BLaER1 treated with 17β-estradiol and CSF1 and Interleukin-3, amounts not matched to agents 10 nM and 100 nM (cell line): Measurements from ENCODE around the gene OR1N2.
A peak's percentile ranks its signal among the peaks of the same experiment; 100 is the strongest.
"Not testable (repeated sequence)": the region's sequence is repeated elsewhere in the genome, so short reads cannot be mapped to it uniquely, and the experiment has no call there.

Source experiments
- H3K27ac ChIP-seq, 11 experiments: shearing (Covaris generic); formaldehyde crosslinking; 2 replicates each; pipeline ENCODE4 v1.8.1; 2022
- H3K27me3 ChIP-seq, 11 experiments: shearing (Covaris generic); formaldehyde crosslinking; 2 replicates each; pipeline ENCODE4 v1.8.1; 2022
- H3K36me3 ChIP-seq, 11 experiments: shearing (Covaris generic); formaldehyde crosslinking; 2 replicates each; pipeline ENCODE4 v1.8.1; 2022
- H3K4me1 ChIP-seq, 10 experiments: shearing (Covaris generic); formaldehyde crosslinking; 2 replicates each; pipeline ENCODE4 v1.8.1; 2022
- H3K4me2 ChIP-seq, 11 experiments: shearing (Covaris generic); formaldehyde crosslinking; 2 replicates each; pipeline ENCODE4 v1.8.1; 2022
- H3K4me3 ChIP-seq, 10 experiments: shearing (Covaris generic); formaldehyde crosslinking; 2 replicates each; pipeline ENCODE4 v1.8.1; 2022
- H3K9ac ChIP-seq, 11 experiments: shearing (Covaris generic); formaldehyde crosslinking; 2 replicates each; pipeline ENCODE4 v1.8.1; 2022
- H3K9me3 ChIP-seq, 11 experiments: shearing (Covaris generic); formaldehyde crosslinking; replicated peaks in 1 of 11; 2 replicates each; pipeline ENCODE4 v1.8.1; 2022
- H4K20me1 ChIP-seq, 11 experiments: shearing (Covaris generic); formaldehyde crosslinking; 2 replicates each; pipeline ENCODE4 v1.8.1; 2022
- Cebpa-rat ChIP-seq, 11 experiments: shearing (Covaris generic); IDR thresholded peaks; 2 replicates each; pipeline ENCODE4 v1.8.1; 2022

The OR1N2 gene

DNA sequence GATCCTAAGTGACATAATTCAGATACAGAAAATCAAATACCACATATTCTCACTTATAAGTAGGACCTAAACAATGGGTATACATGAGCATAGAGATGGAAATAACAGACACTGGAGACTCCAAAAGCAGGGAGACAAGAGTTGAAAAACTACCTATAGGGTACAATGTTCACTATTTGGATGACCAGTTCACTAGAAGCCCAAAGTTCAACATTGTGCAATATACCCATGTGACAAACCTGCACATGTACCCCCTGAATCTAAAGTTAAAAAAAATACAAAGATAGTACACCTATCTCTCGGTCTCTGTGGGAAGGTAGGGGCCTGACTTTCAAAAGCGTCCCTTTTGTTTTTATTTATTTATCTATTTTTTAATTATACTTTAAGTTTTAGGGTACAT is 14.2 kb upstream of the OR1N2 start:
- Histone ChIP-seq H4K20me1 (no peaks in the 10 kb centered on the region), H3K9me3 (peaks cover 0 to 7% (median 0%) of the 10 kb centered on the region in 11 experiments; a peak in 6 of 22 replicates), H3K4me1 (no peaks in the 10 kb centered on the region), H3K4me3 (no peak overlapping the region), H3K36me3 (no peaks in the 10 kb centered on the region), H3K27me3 (no peaks in the 10 kb centered on the region), H3K4me2 (no peak overlapping the region), H3K9ac (no peak overlapping the region), H3K27ac (no peak overlapping the region)
- TF ChIP-seq Cebpa-rat (IDR thresholded peaks at IDR 0.05), result 0 out of 22 replicates have a peak, but pooled peaks of 1 of the 11 experiments have one; percentile 12

- Histone ChIP-seq H3K9ac (no peak overlapping the region), H3K4me1 (no peaks in the 10 kb centered on the region), H3K4me3 (no peak overlapping the region), H3K9me3 (peaks cover 0 to 9% (median 0%) of the 10 kb centered on the region in 11 experiments; a peak in 1 of 22 replicates), H3K36me3 (no peaks in the 10 kb centered on the region), H3K4me2 (no peak overlapping the region), H3K27ac (no peak overlapping the region), H4K20me1 (no peaks in the 10 kb centered on the region), H3K27me3 (no peaks in the 10 kb centered on the region)
- no peak for TF ChIP-seq Cebpa-rat (IDR thresholded peaks at IDR 0.05)
Measured at GRCh38 chr9:122546196-122546595, 6.7 kb upstream of the OR1N2 start.

DNA sequence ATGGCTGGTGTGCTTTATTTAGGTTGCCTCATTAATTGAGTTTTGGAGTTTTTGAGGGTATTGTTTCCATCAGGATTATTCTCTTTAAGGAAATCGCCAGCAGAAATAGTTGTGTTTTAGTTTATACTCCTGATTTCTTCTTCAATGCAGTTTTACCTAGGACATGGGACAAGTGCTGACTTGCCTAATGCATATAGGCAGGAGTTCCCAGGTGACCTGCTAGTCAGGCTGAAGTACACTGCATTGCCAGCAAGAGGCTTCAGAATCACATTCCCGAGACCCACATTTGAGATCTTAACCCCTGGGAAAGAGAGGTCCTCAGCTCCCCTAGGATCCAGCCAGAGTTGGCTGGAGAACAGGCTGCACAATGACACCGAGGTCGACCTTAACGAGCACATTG is 1.5 kb upstream of the OR1N2 start:
- Histone ChIP-seq H3K4me3 (no peak overlapping the region), H3K9ac (no peak overlapping the region), H3K4me2 (no peak overlapping the region), H4K20me1 (no peaks in the 10 kb centered on the region), H3K27ac (no peak overlapping the region), H3K36me3 (no peaks in the 10 kb centered on the region), H3K4me1 (no peaks in the 10 kb centered on the region), H3K9me3 (peaks cover 0 to 9% (median 0%) of the 10 kb centered on the region in 11 experiments; a peak in 1 of 22 replicates), H3K27me3 (no peaks in the 10 kb centered on the region)
- TF ChIP-seq Cebpa-rat (IDR thresholded peaks at IDR 0.05), result no peak

GRCh38 chr9:122561446-122561845 is 8.5 kb downstream of the OR1N2 start:
- Histone ChIP-seq H3K9me3 (peaks cover 6 to 39% (median 15%) of the 10 kb centered on the region in 11 experiments; a peak in 14 of 22 replicates), H3K9ac (no peak overlapping the region), H3K4me1 (peaks cover 0 to 8% (median 6%) of the 10 kb centered on the region in 10 experiments; a peak in 10 of 20 replicates), H4K20me1 (no peaks in the 10 kb centered on the region), H3K4me2 (no peak overlapping the region), H3K27me3 (no peaks in the 10 kb centered on the region), H3K4me3 (no peak overlapping the region), H3K27ac (no peak overlapping the region), H3K36me3 (no peaks in the 10 kb centered on the region)
- no peak for TF ChIP-seq Cebpa-rat (IDR thresholded peaks at IDR 0.05)

DNA sequence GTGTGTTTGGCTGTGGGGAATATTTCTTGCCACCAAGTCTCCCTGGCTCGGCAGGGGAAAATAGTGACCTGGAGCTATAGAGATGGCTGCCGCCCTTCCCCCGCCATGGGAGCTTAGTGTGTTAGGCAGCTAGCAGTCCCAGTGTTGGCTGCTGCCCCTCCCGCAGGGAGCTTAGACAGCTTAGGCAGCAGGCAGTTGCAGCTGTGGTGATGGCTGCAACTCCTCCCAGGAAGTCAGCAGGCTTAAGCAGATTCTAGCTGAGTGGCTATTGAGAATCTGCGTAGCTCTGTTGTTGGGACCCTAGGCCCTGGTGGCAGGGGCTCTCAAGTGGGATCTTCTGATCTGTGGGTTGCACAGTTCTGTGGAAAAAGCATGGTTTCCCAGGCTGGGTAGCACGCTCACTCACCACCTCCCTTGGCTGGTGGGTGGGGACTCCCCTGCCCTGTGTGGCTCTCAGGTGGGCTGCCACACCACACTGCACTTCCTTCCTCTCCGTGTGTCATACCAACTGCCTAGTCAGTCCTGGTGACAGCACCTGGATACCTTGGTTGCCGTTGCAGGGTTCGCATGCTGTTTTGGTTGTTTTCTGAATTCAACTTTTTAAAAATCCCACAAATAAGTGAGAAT is 9.3 kb downstream of the OR1N2 start:
- TF ChIP-seq Cebpa-rat (IDR thresholded peaks at IDR 0.05), result no peak
- H3K9me3 ChIP-seq, result peaks cover 6 to 39% (median 15%) of the 10 kb centered on the region in 11 experiments; a peak in 14 of 22 replicates
- H3K4me3 ChIP-seq, result no peak overlapping the region
- H3K27me3 ChIP-seq, result no peaks in the 10 kb centered on the region
- no peak overlapping the region for H3K27ac ChIP-seq
- no peaks in the 10 kb centered on the region for H4K20me1 ChIP-seq
- peaks cover 0 to 8% (median 6%) of the 10 kb centered on the region in 10 experiments; a peak in 10 of 20 replicates for H3K4me1 ChIP-seq
- no peak overlapping the region for H3K9ac ChIP-seq
- H3K4me2 ChIP-seq, result peak overlapping the region in 8 of 11 experiments; percentile 17 to 44 (median 32); a peak in 12 of 22 replicates
- H3K36me3 ChIP-seq, result no peaks in the 10 kb centered on the region

DNA sequence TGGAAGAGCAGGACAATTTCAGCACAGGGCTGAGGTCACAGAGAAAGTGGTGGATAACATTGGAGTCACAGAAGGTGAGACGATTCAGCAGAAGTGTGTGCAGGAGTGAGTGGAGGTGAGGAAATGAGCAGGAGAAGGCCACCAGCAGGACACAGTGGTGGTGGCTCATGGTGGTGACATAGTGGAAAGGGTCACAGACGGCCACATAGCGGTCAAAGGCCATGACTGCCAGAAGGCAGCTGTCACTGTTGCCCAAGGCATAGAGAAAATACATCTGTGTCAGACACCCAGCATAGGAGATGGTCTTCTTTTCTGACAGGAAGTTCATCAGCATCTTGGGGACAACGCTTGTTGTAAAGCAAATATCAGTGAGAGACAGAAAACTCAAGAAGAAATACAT is 15.0 kb downstream of the OR1N2 start:
- no peaks in the 10 kb centered on the region for H3K27me3 ChIP-seq
- no peaks in the 10 kb centered on the region for H3K36me3 ChIP-seq
- peaks cover 6 to 16% (median 10%) of the 10 kb centered on the region in 11 experiments; a peak in 11 of 22 replicates for H3K9me3 ChIP-seq
- no peak for TF ChIP-seq Cebpa-rat (IDR thresholded peaks at IDR 0.05)
- H3K4me3 ChIP-seq, result no peak overlapping the region
- no peak overlapping the region for H3K9ac ChIP-seq
- no peak overlapping the region for H3K4me2 ChIP-seq
- H3K27ac ChIP-seq, result no peak overlapping the region
- no peaks in the 10 kb centered on the region for H4K20me1 ChIP-seq
- H3K4me1 ChIP-seq, result no peaks in the 10 kb centered on the region

DNA sequence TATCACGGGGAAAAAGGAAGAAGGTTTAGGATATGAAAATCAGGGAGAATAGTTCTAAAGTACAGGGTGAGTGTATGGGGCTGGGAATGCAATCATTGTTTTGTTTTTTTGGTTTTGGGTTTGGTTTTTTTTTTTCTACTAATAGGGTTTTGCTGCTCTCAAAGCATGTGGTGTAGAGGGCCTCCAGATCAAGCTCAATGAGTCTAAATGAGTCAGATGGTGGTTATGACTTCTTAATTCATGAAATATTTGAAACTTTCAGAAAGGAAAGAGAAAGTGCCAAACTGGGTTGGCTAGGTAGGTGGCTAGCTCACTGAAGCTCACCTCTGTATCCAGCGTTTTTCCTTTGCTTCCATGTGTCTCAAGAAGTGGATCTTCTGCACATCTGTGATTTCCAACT is 19.5 kb downstream of the OR1N2 start:
- H3K27me3 ChIP-seq, result no peaks in the 10 kb centered on the region
- no peak overlapping the region for H3K4me2 ChIP-seq
- no peak overlapping the region for H3K27ac ChIP-seq
- H3K36me3 ChIP-seq, result no peaks in the 10 kb centered on the region
- no peaks in the 10 kb centered on the region for H3K4me1 ChIP-seq
- no peak overlapping the region for H3K4me3 ChIP-seq
- no peak overlapping the region for H3K9ac ChIP-seq
- H3K9me3 ChIP-seq, result peaks cover 0 to 9% (median 0%) of the 10 kb centered on the region in 11 experiments; a peak in 3 of 22 replicates
- TF ChIP-seq Cebpa-rat (IDR thresholded peaks at IDR 0.05), result no peak
- no peaks in the 10 kb centered on the region for H4K20me1 ChIP-seq

- H3K27me3 ChIP-seq, result no peaks in the 10 kb centered on the region
- no peaks in the 10 kb centered on the region for H3K4me1 ChIP-seq
- H4K20me1 ChIP-seq, result no peaks in the 10 kb centered on the region
- H3K9ac ChIP-seq, result no peak overlapping the region
- H3K27ac ChIP-seq, result no peak overlapping the region
- H3K36me3 ChIP-seq, result no peaks in the 10 kb centered on the region
- H3K9me3 ChIP-seq, result peaks cover 0 to 15% (median 5%) of the 10 kb centered on the region in 11 experiments; a peak in 4 of 22 replicates
- no peak for TF ChIP-seq Cebpa-rat (IDR thresholded peaks at IDR 0.05)
- H3K4me2 ChIP-seq, result no peak overlapping the region
- no peak overlapping the region for H3K4me3 ChIP-seq
Measured at GRCh38 chr9:122579874-122580273, 27.0 kb downstream of the OR1N2 start.

DNA sequence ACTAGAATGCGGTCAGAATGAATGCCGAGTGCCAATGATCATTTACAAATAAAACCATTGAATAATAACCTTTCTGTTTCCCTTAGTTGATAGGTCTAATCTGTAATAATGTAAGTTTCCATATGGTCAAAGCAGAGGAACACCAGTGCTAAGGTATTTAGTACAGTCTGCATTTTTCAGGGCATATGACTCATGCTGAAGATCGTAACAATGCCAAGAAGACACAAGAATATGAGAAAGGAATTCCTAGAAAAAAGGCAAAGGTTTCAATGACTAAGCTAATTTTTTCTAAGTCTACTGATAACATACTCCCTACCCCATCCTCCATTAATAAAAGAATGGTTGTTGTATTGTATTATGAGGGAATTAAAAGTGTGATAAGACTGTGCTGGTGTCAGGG is 27.4 kb downstream of the OR1N2 start:
- no peak overlapping the region for H3K27ac ChIP-seq
- no peaks in the 10 kb centered on the region for H3K4me1 ChIP-seq
- no peaks in the 10 kb centered on the region for H3K27me3 ChIP-seq
- H4K20me1 ChIP-seq, result no peaks in the 10 kb centered on the region
- no peak overlapping the region for H3K9ac ChIP-seq
- H3K4me2 ChIP-seq, result no peak overlapping the region
- no peak for TF ChIP-seq Cebpa-rat (IDR thresholded peaks at IDR 0.05)
- H3K9me3 ChIP-seq, result peaks cover 0 to 15% (median 5%) of the 10 kb centered on the region in 11 experiments; a peak in 4 of 22 replicates
- H3K4me3 ChIP-seq, result no peak overlapping the region
- H3K36me3 ChIP-seq, result no peaks in the 10 kb centered on the region

- not testable (repeated sequence) for H3K27me3 ChIP-seq, H3K4me2 ChIP-seq, H3K9ac ChIP-seq, H3K4me1 ChIP-seq, H3K27ac ChIP-seq, H3K9me3 ChIP-seq, H3K36me3 ChIP-seq, H4K20me1 ChIP-seq, H3K4me3 ChIP-seq
Measured at GRCh38 chr9:122583284-122583683, 30.4 kb downstream of the OR1N2 start, which contains the start of gene OR1L8. Gene OR1L8 (minus strand): TSS chr9:122583384. CDS start chr9:122568477, 14,907 bp downstream.
